Measurements from ENCODE around the gene NPAS3. TPM values are rescaled to one million over a fixed set of nuclear protein-coding genes. Genes with fewer than 3 reads are reported as not detected.

NPAS3 gene
- total RNA-seq, 1 donor from 2014 or later: not detected

- Mint-ChIP-seq H3K9me3 (no peaks in the 10 kb centered on the region), H3K4me3 (no peak overlapping the region), H3K27ac (no peak overlapping the region), H3K4me1 (no peaks in the 10 kb centered on the region), H3K36me3 (ENCODE audit: low read depth) (no peaks in the 10 kb centered on the region), H3K27me3 (no peaks in the 10 kb centered on the region)
- no peak for DNase-seq
- intact Hi-C loops (cut with micrococcal nuclease): no loop called here
Measured at GRCh38 chr14:33010495-33010894, 71.8 kb downstream of the NPAS3 start.

GRCh38 chr14:33014710-33015109 lies 76.0 kb downstream of the NPAS3 start:
- H3K4me1 Mint-ChIP-seq: no peaks in the 10 kb centered on the region

GRCh38 chr14:33016613-33017012 lies 77.9 kb downstream of the NPAS3 start:
- Mint-ChIP-seq H3K4me3 (no peak overlapping the region), H3K27ac (no peak overlapping the region), H3K4me1 (no peaks in the 10 kb centered on the region), H3K27me3 (no peaks in the 10 kb centered on the region), H3K9me3 (no peaks in the 10 kb centered on the region), H3K36me3 (ENCODE audit: low read depth) (no peaks in the 10 kb centered on the region)
- intact Hi-C loops (cut with micrococcal nuclease): no loop called here
- no peak for DNase-seq

More at GRCh38 chr14:33014710-33015109, 76.0 kb downstream of the NPAS3 start:
- no peak overlapping the region for H3K27ac Mint-ChIP-seq
- no peaks in the 10 kb centered on the region for H3K36me3 Mint-ChIP-seq (ENCODE audit: low read depth)
- no peak for DNase-seq
- no peaks in the 10 kb centered on the region for H3K9me3 Mint-ChIP-seq
- intact Hi-C loops (cut with micrococcal nuclease): no loop called here
- H3K27me3 Mint-ChIP-seq: no peaks in the 10 kb centered on the region
- H3K4me3 Mint-ChIP-seq: no peak overlapping the region

GRCh38 chr14:33017016-33017415 lies 78.3 kb downstream of the NPAS3 start:
- H3K27ac Mint-ChIP-seq: no peak overlapping the region
- H3K27me3 Mint-ChIP-seq: no peaks in the 10 kb centered on the region
- H3K9me3 Mint-ChIP-seq: no peaks in the 10 kb centered on the region
- H3K36me3 Mint-ChIP-seq (ENCODE audit: low read depth): no peaks in the 10 kb centered on the region
- DNase-seq: no peak
- no peak overlapping the region for H3K4me3 Mint-ChIP-seq
- intact Hi-C loops (cut with micrococcal nuclease): no loop called here
- no peaks in the 10 kb centered on the region for H3K4me1 Mint-ChIP-seq

GRCh38 chr14:33019346-33019745 lies 80.7 kb downstream of the NPAS3 start:
- Mint-ChIP-seq H3K9me3 (no peaks in the 10 kb centered on the region), H3K27ac (no peak overlapping the region), H3K4me1 (no peaks in the 10 kb centered on the region), H3K27me3 (no peaks in the 10 kb centered on the region), H3K4me3 (no peak overlapping the region), H3K36me3 (ENCODE audit: low read depth) (no peaks in the 10 kb centered on the region)
- intact Hi-C loops (cut with micrococcal nuclease): no loop called here
- no peak for DNase-seq

GRCh38 chr14:33026850-33027430 lies 88.3 kb downstream of the NPAS3 start:
- H3K27ac Mint-ChIP-seq: no peak overlapping the region
- no peak overlapping the region for H3K4me3 Mint-ChIP-seq
- H3K9me3 Mint-ChIP-seq: no peaks in the 10 kb centered on the region
- no peak for DNase-seq
- H3K4me1 Mint-ChIP-seq: no peaks in the 10 kb centered on the region
- intact Hi-C loops (cut with micrococcal nuclease): no loop called here
- no peaks in the 10 kb centered on the region for H3K27me3 Mint-ChIP-seq
- H3K36me3 Mint-ChIP-seq (ENCODE audit: low read depth): no peaks in the 10 kb centered on the region

- no peak for DNase-seq
- Mint-ChIP-seq H3K36me3 (ENCODE audit: low read depth) (no peaks in the 10 kb centered on the region), H3K4me1 (no peaks in the 10 kb centered on the region), H3K27ac (no peak overlapping the region), H3K4me3 (no peak overlapping the region), H3K9me3 (no peaks in the 10 kb centered on the region), H3K27me3 (no peaks in the 10 kb centered on the region)
- intact Hi-C loops (cut with micrococcal nuclease): no loop called here
Measured at GRCh38 chr14:33029511-33029910, 90.8 kb downstream of the NPAS3 start.

GRCh38 chr14:33030386-33030785 lies 91.7 kb downstream of the NPAS3 start:
- intact Hi-C loops (cut with micrococcal nuclease): no loop called here
- Mint-ChIP-seq H3K4me3 (no peak overlapping the region), H3K9me3 (no peaks in the 10 kb centered on the region)

GRCh38 chr14:33035416-33036194 lies 96.9 kb downstream of the NPAS3 start:
- H3K27ac Mint-ChIP-seq: no peak overlapping the region
- DNase-seq: no peak
- no peaks in the 10 kb centered on the region for H3K27me3 Mint-ChIP-seq
- no peaks in the 10 kb centered on the region for H3K9me3 Mint-ChIP-seq
- intact Hi-C loops (cut with micrococcal nuclease): no loop called here
- H3K36me3 Mint-ChIP-seq (ENCODE audit: low read depth): no peaks in the 10 kb centered on the region
- H3K4me1 Mint-ChIP-seq: no peaks in the 10 kb centered on the region
- H3K4me3 Mint-ChIP-seq: no peak overlapping the region

More at GRCh38 chr14:33030386-33030785, 91.7 kb downstream of the NPAS3 start:
- no peak for DNase-seq
- no peaks in the 10 kb centered on the region for H3K27me3 Mint-ChIP-seq
- H3K27ac Mint-ChIP-seq: no peak overlapping the region
- no peaks in the 10 kb centered on the region for H3K4me1 Mint-ChIP-seq
- no peaks in the 10 kb centered on the region for H3K36me3 Mint-ChIP-seq (ENCODE audit: low read depth)

- intact Hi-C loops (cut with micrococcal nuclease): no loop called here
- Mint-ChIP-seq H3K36me3 (ENCODE audit: low read depth) (no peaks in the 10 kb centered on the region), H3K4me1 (no peaks in the 10 kb centered on the region), H3K4me3 (no peak overlapping the region), H3K9me3 (peaks cover 5% of the 10 kb centered on the region), H3K27me3 (no peaks in the 10 kb centered on the region), H3K27ac (no peak overlapping the region)
- DNase-seq: no peak
Measured at GRCh38 chr14:33039311-33039710, 100.6 kb downstream of the NPAS3 start.

GRCh38 chr14:33040372-33041140 lies 101.9 kb downstream of the NPAS3 start:
- H3K4me3 Mint-ChIP-seq: no peak overlapping the region
- peaks cover 5% of the 10 kb centered on the region for H3K9me3 Mint-ChIP-seq
- no peak overlapping the region for H3K27ac Mint-ChIP-seq
- H3K27me3 Mint-ChIP-seq: no peaks in the 10 kb centered on the region
- H3K4me1 Mint-ChIP-seq: no peaks in the 10 kb centered on the region
- no peaks in the 10 kb centered on the region for H3K36me3 Mint-ChIP-seq (ENCODE audit: low read depth)
- no peak for DNase-seq
- intact Hi-C loops (cut with micrococcal nuclease): no loop called here

- intact Hi-C loops (cut with micrococcal nuclease): no loop called here
- Mint-ChIP-seq H3K4me3 (no peak overlapping the region), H3K27me3 (no peaks in the 10 kb centered on the region), H3K9me3 (peaks cover 10% of the 10 kb centered on the region), H3K27ac (no peak overlapping the region), H3K36me3 (ENCODE audit: low read depth) (no peaks in the 10 kb centered on the region), H3K4me1 (no peaks in the 10 kb centered on the region)
- no peak for DNase-seq
Measured at GRCh38 chr14:33042591-33042990, 103.9 kb downstream of the NPAS3 start.

- H3K36me3 Mint-ChIP-seq (ENCODE audit: low read depth): no peaks in the 10 kb centered on the region
- peaks cover 13% of the 10 kb centered on the region for H3K9me3 Mint-ChIP-seq
- H3K27me3 Mint-ChIP-seq: no peaks in the 10 kb centered on the region
- no peak overlapping the region for H3K4me3 Mint-ChIP-seq
- H3K4me1 Mint-ChIP-seq: no peaks in the 10 kb centered on the region
- intact Hi-C loops (cut with micrococcal nuclease): no loop called here
- DNase-seq: no peak
- H3K27ac Mint-ChIP-seq: no peak overlapping the region
Measured at GRCh38 chr14:33045760-33046159, 107.1 kb downstream of the NPAS3 start.

GRCh38 chr14:33052943-33053342 lies 114.3 kb downstream of the NPAS3 start:
- intact Hi-C loops (cut with micrococcal nuclease): no loop called here
- H3K36me3 Mint-ChIP-seq (ENCODE audit: low read depth): no peaks in the 10 kb centered on the region
- H3K9me3 Mint-ChIP-seq: peaks cover 4% of the 10 kb centered on the region
- no peak overlapping the region for H3K4me3 Mint-ChIP-seq
- H3K27me3 Mint-ChIP-seq: no peaks in the 10 kb centered on the region
- H3K4me1 Mint-ChIP-seq: no peaks in the 10 kb centered on the region
- H3K27ac Mint-ChIP-seq: no peak overlapping the region
- DNase-seq: no peak
